Measurements from ENCODE around the gene FAM221A. TPM values are rescaled to one million over a fixed set of nuclear protein-coding genes. Genes with fewer than 3 reads are reported as not detected.
"Not testable (repeated sequence)": the region's sequence is repeated elsewhere in the genome, so short reads cannot be mapped to it uniquely, and the experiment has no call there.

FAM221A gene
- total and polyA plus RNA-seq, 4 donors = 1.8 to 9.8 (median 8.6) TPM

DNA sequence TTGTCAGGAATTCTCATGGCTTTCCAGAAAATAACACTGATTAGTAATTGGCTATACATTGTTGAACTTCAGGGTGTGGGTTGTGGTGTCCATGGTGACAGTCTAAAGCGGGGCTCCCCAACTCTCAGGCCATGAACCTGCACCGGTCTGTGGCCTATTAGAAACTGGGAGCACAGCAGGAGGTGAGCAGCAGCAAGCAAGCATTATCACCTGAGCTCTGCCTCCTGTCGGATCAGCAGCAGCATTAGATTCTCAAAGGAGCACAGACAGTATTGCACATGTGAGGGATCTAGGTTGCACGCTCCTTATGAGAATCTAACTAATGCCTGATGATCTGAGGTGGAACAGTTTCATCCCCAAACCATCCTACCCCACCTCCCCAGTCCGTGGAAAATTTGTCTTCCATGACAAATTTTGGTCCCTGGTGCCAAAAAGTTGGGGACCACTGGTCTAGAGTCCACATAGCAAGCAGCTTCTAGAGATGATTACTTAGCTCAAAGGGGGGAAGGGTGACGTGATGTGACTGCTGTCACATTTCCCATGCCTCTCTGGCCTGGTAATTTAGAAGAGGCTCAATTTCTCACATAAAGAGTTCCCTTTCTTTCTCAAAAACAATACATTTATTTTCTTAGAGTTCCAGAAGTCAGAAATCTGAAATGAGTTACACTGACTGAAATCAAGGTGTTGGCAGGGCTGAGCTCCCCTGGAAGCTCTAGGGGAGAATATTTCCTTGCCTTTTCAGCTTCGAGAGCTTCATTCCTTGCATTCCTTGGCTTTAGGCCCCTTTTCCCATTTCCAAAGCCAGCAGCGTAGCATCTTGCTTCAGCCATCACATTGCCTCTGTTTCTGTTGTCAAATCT is 17.6 kb upstream of the FAM221A start:
- no peak for ATAC-seq (ENCODE audit: low FRiP score)
- Histone ChIP-seq H3K4me1 (ENCODE audit: control insufficient read depth in 1 of 2, insufficient read depth in 2 of 2, low read length in 2 of 2) (no peaks in the 10 kb centered on the region), H3K27ac (ENCODE audit: low read depth in 1 of 2, low read length in 2 of 2) (no peak overlapping the region), H3K9me3 (ENCODE audit: control insufficient read depth, low read length) (no peaks in the 10 kb centered on the region), H3K27me3 (ENCODE audit: control insufficient read depth in 1 of 2, insufficient read depth in 2 of 2, low read length in 1 of 2) (no peaks in the 10 kb centered on the region), H3K36me3 (ENCODE audit: control insufficient read depth in 1 of 2, insufficient read depth in 2 of 2, low read length in 1 of 2) (no peaks in the 10 kb centered on the region), H3K4me3 (ENCODE audit: low read length in 2 of 2) (no peak overlapping the region)
- 65 to 70% methylated on average over 8 of the region's 8 CpGs for WGBS, 2 donors
- intact Hi-C loops (cut with DNase I) = no loop called here
- DNase-seq = no peak

DNA sequence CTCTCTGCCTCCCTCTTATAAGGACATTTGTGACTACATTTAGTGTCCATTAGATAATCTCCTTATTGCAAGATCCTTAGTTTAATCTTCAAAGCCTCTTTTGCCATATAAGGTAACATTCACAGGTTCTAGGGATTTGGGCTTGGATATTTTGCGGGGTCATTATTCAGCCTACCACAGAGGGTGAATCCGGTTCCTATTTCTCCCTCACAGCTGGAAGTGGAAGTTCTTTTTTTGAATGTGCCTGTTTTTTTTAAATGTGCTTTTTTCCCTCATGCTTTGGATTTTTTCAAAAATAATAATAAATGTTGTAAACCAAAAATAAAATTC is 17.1 kb upstream of the FAM221A start:
- H3K36me3 ChIP-seq (ENCODE audit: control insufficient read depth in 1 of 2, insufficient read depth in 2 of 2, low read length in 1 of 2) = no peaks in the 10 kb centered on the region
- intact Hi-C loops (cut with DNase I) = no loop called here
- H3K27me3 ChIP-seq (ENCODE audit: control insufficient read depth in 1 of 2, insufficient read depth in 2 of 2, low read length in 1 of 2) = no peaks in the 10 kb centered on the region
- no peak overlapping the region for H3K4me3 ChIP-seq (ENCODE audit: low read length in 2 of 2)
- no peaks in the 10 kb centered on the region for H3K4me1 ChIP-seq (ENCODE audit: control insufficient read depth in 1 of 2, insufficient read depth in 2 of 2, low read length in 2 of 2)
- H3K27ac ChIP-seq (ENCODE audit: low read depth in 1 of 2, low read length in 2 of 2) = no peak overlapping the region
- ATAC-seq (ENCODE audit: low FRiP score) (no peak), DNase-seq (no peak)
- H3K9me3 ChIP-seq (ENCODE audit: control insufficient read depth, low read length) = no peaks in the 10 kb centered on the region
- 89 to 93% methylated on average over 2 of the region's 2 CpGs for WGBS, 2 donors

DNA sequence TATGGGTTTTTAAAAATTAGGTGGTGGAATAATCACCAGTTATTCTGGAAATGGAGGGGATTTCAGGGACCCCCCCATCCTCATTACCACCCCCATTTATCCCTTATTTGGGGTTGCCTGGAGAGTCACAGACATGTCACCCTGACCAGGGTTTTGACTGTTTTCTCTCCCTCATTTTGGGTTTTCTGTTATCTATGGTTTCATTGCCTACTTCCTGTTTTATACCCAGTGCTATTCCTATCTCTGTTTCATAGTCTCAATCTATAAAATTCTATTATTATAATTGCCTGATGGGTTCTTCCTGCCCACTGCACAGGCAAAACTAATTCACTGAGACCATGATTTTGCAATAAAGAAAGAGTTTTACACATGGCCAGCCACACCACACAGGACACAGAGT is 15.9 kb upstream of the FAM221A start:
- Histone ChIP-seq H3K27me3 (ENCODE audit: control insufficient read depth in 1 of 2, insufficient read depth in 2 of 2, low read length in 1 of 2) (no peaks in the 10 kb centered on the region), H3K36me3 (ENCODE audit: control insufficient read depth in 1 of 2, insufficient read depth in 2 of 2, low read length in 1 of 2) (no peaks in the 10 kb centered on the region), H3K9me3 (ENCODE audit: control insufficient read depth, low read length) (no peaks in the 10 kb centered on the region), H3K27ac (ENCODE audit: low read depth in 1 of 2, low read length in 2 of 2) (no peak overlapping the region), H3K4me3 (ENCODE audit: low read length in 2 of 2) (no peak overlapping the region), H3K4me1 (ENCODE audit: control insufficient read depth in 1 of 2, insufficient read depth in 2 of 2, low read length in 2 of 2) (no peaks in the 10 kb centered on the region)
- intact Hi-C loops (cut with DNase I) = no loop called here
- DNase-seq = no peak
- no peak for ATAC-seq (ENCODE audit: low FRiP score)

DNA sequence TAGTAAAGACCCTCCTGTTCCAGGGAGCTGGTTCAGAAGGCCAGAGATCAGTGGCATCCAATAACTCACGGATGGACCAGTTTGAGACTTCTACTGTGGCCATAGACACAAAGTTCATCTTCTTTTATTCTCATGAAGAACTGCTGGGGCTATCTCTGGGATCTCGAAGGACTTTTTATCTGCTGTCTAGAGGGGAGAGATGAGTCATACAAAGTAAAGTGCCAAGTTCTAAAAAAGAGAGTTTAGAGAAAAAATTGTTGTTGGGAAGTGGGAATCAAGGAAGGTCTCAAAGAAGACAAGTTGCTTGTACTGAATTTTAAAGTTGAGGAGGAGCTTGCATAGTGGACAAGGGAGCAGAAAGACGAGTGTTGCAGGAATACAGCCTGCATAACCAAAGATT is 8.0 kb upstream of the FAM221A start:
- 68 to 70% methylated on average over 3 of the region's 3 CpGs for WGBS, 2 donors
- H3K4me1 ChIP-seq (ENCODE audit: control insufficient read depth in 1 of 2, insufficient read depth in 2 of 2, low read length in 2 of 2) = no peaks in the 10 kb centered on the region
- no peaks in the 10 kb centered on the region for H3K27me3 ChIP-seq (ENCODE audit: control insufficient read depth in 1 of 2, insufficient read depth in 2 of 2, low read length in 1 of 2)
- no peak for DNase-seq
- H3K36me3 ChIP-seq (ENCODE audit: control insufficient read depth in 1 of 2, insufficient read depth in 2 of 2, low read length in 1 of 2) = no peaks in the 10 kb centered on the region
- no peak for ATAC-seq (ENCODE audit: low FRiP score)
- H3K9me3 ChIP-seq (ENCODE audit: control insufficient read depth, low read length) = no peaks in the 10 kb centered on the region
- no peak overlapping the region for H3K4me3 ChIP-seq (ENCODE audit: low read length in 2 of 2)
- intact Hi-C loops (cut with DNase I) = no loop called here
- no peak overlapping the region for H3K27ac ChIP-seq (ENCODE audit: low read depth in 1 of 2, low read length in 2 of 2)

DNA sequence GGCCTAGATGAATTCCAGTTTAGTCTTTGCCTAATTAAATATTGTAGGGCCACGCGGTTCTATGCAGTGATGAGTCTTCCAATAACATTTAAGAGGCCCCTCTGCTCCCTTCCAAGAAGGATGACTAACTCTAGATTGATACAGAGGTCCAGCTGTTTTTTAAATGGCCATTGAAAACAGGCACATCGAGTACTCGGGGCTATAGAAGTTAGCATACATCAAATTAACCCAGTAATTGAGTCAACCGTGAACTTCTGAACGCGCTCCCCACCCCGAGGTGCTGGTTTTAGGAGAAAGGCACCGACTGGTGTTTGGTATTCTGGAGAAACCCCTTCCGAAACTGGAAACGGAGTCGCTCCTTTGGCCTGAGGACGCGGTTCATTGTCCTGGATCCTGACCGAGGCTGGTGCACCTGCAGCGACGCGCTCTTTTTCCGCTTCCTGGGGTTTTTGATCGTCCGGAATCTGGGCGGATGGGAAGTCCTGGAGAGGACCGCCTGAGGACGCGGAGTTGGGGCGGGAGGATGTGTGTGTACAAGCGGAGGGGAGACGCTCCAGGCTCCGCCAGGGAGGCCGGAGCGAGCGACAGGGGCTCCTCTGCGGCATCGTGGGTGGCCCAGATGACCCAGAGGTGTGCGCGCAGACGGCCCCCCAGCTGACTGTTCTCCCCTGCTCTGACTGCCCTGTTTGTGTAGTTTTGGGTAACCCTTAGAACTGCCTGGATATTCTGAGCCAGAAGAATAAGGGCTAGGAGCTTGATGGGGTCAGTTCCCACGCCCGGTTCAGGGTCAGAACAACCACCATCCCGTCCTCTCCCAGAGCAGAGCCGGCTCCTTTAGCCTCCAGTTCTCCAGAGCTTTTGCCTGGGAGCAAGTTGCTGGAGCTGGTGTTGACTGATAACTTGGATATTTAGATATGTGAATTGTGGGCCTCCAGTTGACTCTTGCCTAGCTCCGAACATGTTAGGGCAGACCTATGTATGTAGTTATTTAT is 711 bp downstream of the FAM221A start:
- H3K4me3 ChIP-seq (ENCODE audit: low read length in 2 of 2) = peak overlapping the region; percentile 73 to 85
- H3K9me3 ChIP-seq (ENCODE audit: control insufficient read depth, low read length) = no peaks in the 10 kb centered on the region
- no peaks in the 10 kb centered on the region for H3K4me1 ChIP-seq (ENCODE audit: control insufficient read depth in 1 of 2, insufficient read depth in 2 of 2, low read length in 2 of 2)
- H3K27me3 ChIP-seq (ENCODE audit: control insufficient read depth in 1 of 2, insufficient read depth in 2 of 2, low read length in 1 of 2) = no peaks in the 10 kb centered on the region
- H3K27ac ChIP-seq (ENCODE audit: low read depth in 1 of 2, low read length in 2 of 2) = peak overlapping the region in 1 of 2 donors; percentile 29
- no peaks in the 10 kb centered on the region for H3K36me3 ChIP-seq (ENCODE audit: control insufficient read depth in 1 of 2, insufficient read depth in 2 of 2, low read length in 1 of 2)
- DNase-seq = peak; percentile 70 to 81
- peak; percentile 80 for ATAC-seq (ENCODE audit: low FRiP score)
- 7% methylated on average over 42 of the region's 42 CpGs for WGBS, 2 donors
- intact Hi-C loops (cut with DNase I) = loop anchor here (5.0 kb wide), 1 partner anchor 83 kb away; the partner anchor contains the start of gene CCDC126 (in 2 of the 2)

DNA sequence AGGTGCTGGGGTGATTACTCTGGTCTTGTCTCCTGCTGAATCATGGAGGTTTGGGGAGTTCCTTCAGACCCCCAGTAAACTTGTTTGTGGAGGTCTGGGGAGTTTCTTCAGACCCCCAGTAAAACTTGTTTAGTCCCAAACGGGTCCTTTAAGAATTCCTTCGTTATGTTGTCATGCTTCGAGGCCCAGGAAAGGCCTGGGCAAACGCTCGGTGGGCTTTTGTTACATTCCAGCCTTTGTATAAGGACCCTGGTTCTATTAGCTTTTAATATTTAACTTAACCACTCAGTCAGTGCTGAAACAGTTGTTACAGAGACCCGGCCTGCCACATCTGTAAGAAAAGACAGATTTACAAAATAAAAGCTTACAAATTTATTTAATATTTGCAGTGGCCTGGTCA is 4.0 kb downstream of the FAM221A start:
- not testable (repeated sequence) for H3K27me3 ChIP-seq (ENCODE audit: control insufficient read depth in 1 of 2, insufficient read depth in 2 of 2, low read length in 1 of 2); H3K4me3 ChIP-seq (ENCODE audit: low read length in 2 of 2); H3K36me3 ChIP-seq (ENCODE audit: control insufficient read depth in 1 of 2, insufficient read depth in 2 of 2, low read length in 1 of 2); DNase-seq; H3K4me1 ChIP-seq (ENCODE audit: control insufficient read depth in 1 of 2, insufficient read depth in 2 of 2, low read length in 2 of 2); H3K9me3 ChIP-seq (ENCODE audit: control insufficient read depth, low read length); ATAC-seq (ENCODE audit: low FRiP score); H3K27ac ChIP-seq (ENCODE audit: low read depth in 1 of 2, low read length in 2 of 2)
- 61 to 69% methylated on average over 6 of the region's 6 CpGs for WGBS, 2 donors
- intact Hi-C loops (cut with DNase I) = loop anchor here (5.0 kb wide), 1 partner anchor 87 kb away; the partner anchor contains the start of gene CCDC126 (in 2 of the 2)

DNA sequence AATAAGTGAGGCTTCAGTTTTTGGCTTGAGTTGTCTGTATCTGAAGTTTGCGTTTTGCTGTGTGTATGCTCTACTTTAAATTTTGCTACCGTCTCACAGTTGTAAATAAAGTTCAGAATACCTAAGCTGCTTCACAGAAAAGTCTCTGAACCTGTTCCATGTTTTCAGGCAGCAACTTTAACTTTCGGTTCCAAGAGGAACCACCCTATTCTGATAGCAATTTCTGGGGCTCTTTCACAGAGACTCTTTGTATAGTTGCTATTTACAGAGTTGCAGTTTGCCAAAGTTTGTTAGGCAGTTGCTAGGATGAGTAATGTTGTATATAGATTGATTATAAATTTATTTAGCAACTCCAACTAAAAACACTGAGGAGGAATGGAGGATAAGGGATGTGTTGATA is 5.7 kb downstream of the FAM221A start:
- Histone ChIP-seq H3K4me1 (ENCODE audit: control insufficient read depth in 1 of 2, insufficient read depth in 2 of 2, low read length in 2 of 2) (no peaks in the 10 kb centered on the region), H3K4me3 (ENCODE audit: low read length in 2 of 2) (no peak overlapping the region), H3K27me3 (ENCODE audit: control insufficient read depth in 1 of 2, insufficient read depth in 2 of 2, low read length in 1 of 2) (no peaks in the 10 kb centered on the region), H3K27ac (ENCODE audit: low read depth in 1 of 2, low read length in 2 of 2) (no peak overlapping the region), H3K9me3 (ENCODE audit: control insufficient read depth, low read length) (no peaks in the 10 kb centered on the region), H3K36me3 (ENCODE audit: control insufficient read depth in 1 of 2, insufficient read depth in 2 of 2, low read length in 1 of 2) (no peaks in the 10 kb centered on the region)
- no peak for DNase-seq
- WGBS, 2 donors = 73 to 75% methylated on average over 3 of the region's 3 CpGs
- intact Hi-C loops (cut with DNase I) = no loop called here
- ATAC-seq (ENCODE audit: low FRiP score) = no peak

DNA sequence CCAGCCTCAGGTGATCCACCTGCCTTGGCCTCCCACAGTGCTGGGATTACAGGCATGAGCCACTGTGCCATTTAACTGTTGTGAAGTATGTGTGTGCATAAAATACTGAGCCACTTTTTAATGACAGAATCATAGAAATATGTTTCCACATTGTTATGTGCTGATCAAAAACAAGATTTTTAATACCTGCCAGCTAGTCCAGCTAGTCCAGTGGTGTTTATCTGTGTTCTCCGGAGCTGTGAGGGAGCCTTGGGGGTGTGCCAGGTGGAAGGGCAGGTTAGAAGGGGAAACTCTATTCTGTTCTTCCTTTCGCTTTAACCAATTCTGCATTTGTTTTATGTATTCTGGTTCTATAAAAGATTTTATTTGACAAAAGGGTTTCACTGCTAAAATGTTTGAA is 7.0 kb downstream of the FAM221A start:
- ATAC-seq (ENCODE audit: low FRiP score) (no peak), DNase-seq (no peak)
- Histone ChIP-seq H3K27me3 (ENCODE audit: control insufficient read depth in 1 of 2, insufficient read depth in 2 of 2, low read length in 1 of 2) (no peaks in the 10 kb centered on the region), H3K36me3 (ENCODE audit: control insufficient read depth in 1 of 2, insufficient read depth in 2 of 2, low read length in 1 of 2) (no peaks in the 10 kb centered on the region), H3K27ac (ENCODE audit: low read depth in 1 of 2, low read length in 2 of 2) (no peak overlapping the region), H3K4me1 (ENCODE audit: control insufficient read depth in 1 of 2, insufficient read depth in 2 of 2, low read length in 2 of 2) (no peaks in the 10 kb centered on the region), H3K4me3 (ENCODE audit: low read length in 2 of 2) (no peak overlapping the region), H3K9me3 (ENCODE audit: control insufficient read depth, low read length) (no peaks in the 10 kb centered on the region)
- WGBS, 2 donors = 41 to 48% methylated on average over 2 of the region's 2 CpGs
- intact Hi-C loops (cut with DNase I) = no loop called here
